GM12878 (cell line): ENCODE data around the gene PHOX2A. TPM values are rescaled to one million over a fixed set of nuclear protein-coding genes. Genes with fewer than 3 reads are reported as not detected.

Source experiments
- ATAC-seq: fragments of 200-7000 bp; cut with Tn5 transposase; 3 replicates; pipeline ENCODE4 v1.9.1; 2020; ENCODE audit warnings: mild to moderate bottlenecking, moderate library complexity
- BruUV-seq: library from RNA; stranded (reverse); fragments of 400-500 nt; replicated peaks from 2 replicates; lab custom pipeline; 2021; lab: Mats Ljungman, UMichigan
- CTCF ChIA-PET: fragments of 300-600 bp; sonication (Branson Sonifier 250); formaldehyde crosslinking; extraction: SDS; loops from one replicate; lab custom pipeline; 2021; ENCODE audit warnings: inconsistent platforms; lab: Yijun Ruan, JAX
- POLR2A ChIA-PET: fragments of 350-600 bp; formaldehyde crosslinking; extraction: SDS; loops from one replicate; lab custom pipeline; 2021; ENCODE audit warnings: inconsistent platforms; lab: Charles Lee
- RAD21 ChIA-PET: fragments of 300-600 bp; sonication (Branson Sonifier 250); formaldehyde crosslinking; loops from one replicate; lab custom pipeline; 2023; ENCODE audit warnings: antibody characterized with exemption; ENCODE audit not compliant: unreplicated experiment; lab: Charles Lee
- SMC1A ChIA-PET: fragments of 300-600 bp; sonication (Branson Sonifier 250); formaldehyde crosslinking; loops from one replicate; lab custom pipeline; 2023; ENCODE audit not compliant: unreplicated experiment, uncharacterized antibody; lab: Charles Lee
- DNase-seq: peaks from one replicate; pipeline ENCODE4 v3.0.0-alpha.2; 2011; ENCODE audit warnings: low read depth, low spot score
- FAIRE-seq: peaks from 3 replicates; lab custom pipeline; 2011; peaks lifted over from hg19 to GRCh38; lab: Jason Lieb, UNC
- H2AFZ ChIP-seq: 2 replicates; pipeline ENCODE4 v1.6.0; 2011; ENCODE audit warnings: low read depth, low read length, control low read depth; ENCODE audit not compliant: control insufficient read depth
- H3K27ac ChIP-seq: 2 replicates; pipeline ENCODE4 v1.5.1; 2011; ENCODE audit warnings: control low read depth; ENCODE audit not compliant: control insufficient read depth, insufficient read depth
- H3K27me3 ChIP-seq, 2 experiments: replicated peaks in 1 of 2; 2 replicates each; pipeline versions ENCODE4 v1.6.0 to v1.6.1; 2011; ENCODE audit warnings: low read length in 1 of 2; ENCODE audit not compliant: control insufficient read depth in 2 of 2, insufficient read depth in 2 of 2
- H3K36me3 ChIP-seq, 2 experiments: 2 replicates each; pipeline ENCODE4 v1.5.1; 2011; ENCODE audit warnings: low read length in 1 of 2; ENCODE audit not compliant: control insufficient read depth in 2 of 2, insufficient read depth in 2 of 2
- H3K4me1 ChIP-seq: 2 replicates; pipeline ENCODE4 v1.6.1; 2011; ENCODE audit warnings: mild to moderate bottlenecking, low read length, moderate library complexity, mixed read lengths; ENCODE audit not compliant: control insufficient read depth, insufficient read depth
- H3K4me2 ChIP-seq: 2 replicates; pipeline ENCODE4 v1.6.0; 2011; ENCODE audit warnings: control low read depth; ENCODE audit not compliant: control insufficient read depth, insufficient read depth
- H3K4me3 ChIP-seq: fragments of 200-600 bp; sonication (generic); 2 replicates; pipeline ENCODE4 v1.5.1; 2016
- H3K79me2 ChIP-seq: 2 replicates; pipeline ENCODE4 v1.6.0; 2011; ENCODE audit warnings: low read length; ENCODE audit not compliant: control insufficient read depth, insufficient read depth
- H3K9ac ChIP-seq: 2 replicates; pipeline ENCODE4 v1.8.0; 2011; ENCODE audit warnings: low read length, control low read depth, mixed read lengths; ENCODE audit not compliant: control insufficient read depth, insufficient read depth
- H3K9me3 ChIP-seq: replicated peaks from 3 replicates; pipeline ENCODE4 v1.5.1; 2011; ENCODE audit warnings: mild to moderate bottlenecking, low read length; ENCODE audit not compliant: control insufficient read depth, insufficient read depth
- H4K20me1 ChIP-seq: 2 replicates; pipeline ENCODE4 v1.6.0; 2011; ENCODE audit not compliant: control insufficient read depth, insufficient read depth
- BCLAF1 ChIP-seq: fragments of 450-650 bp; IDR thresholded peaks from 2 replicates; pipeline ENCODE4 v1.6.1; 2017; ENCODE audit warnings: antibody characterized with exemption, mild to moderate bottlenecking, moderate library complexity
- CTCF ChIP-seq, 3 experiments: IDR thresholded peaks in 2 of 3; conservative IDR thresholded peaks in 1 of 3; 2 replicates each; pipeline ENCODE4 v1.5.1; 2011; ENCODE audit warnings: low read depth in 3 of 3, low read length in 3 of 3, mild to moderate bottlenecking in 3 of 3, control low read depth in 2 of 3, moderate library complexity in 2 of 3, inconsistent platforms in 1 of 3, mixed read lengths in 1 of 3; ENCODE audit not compliant: control insufficient read depth in 2 of 3, insufficient read depth in 1 of 3; ENCODE audit errors: extremely low read depth in 1 of 3
- EP300 ChIP-seq, 2 experiments: fragments of 150-350 bp in 1 of 2; IDR thresholded peaks; 2 replicates each; pipeline ENCODE4 v1.6.1; 2011 to 2012; ENCODE audit warnings: low read depth in 2 of 2, low read length in 2 of 2, borderline replicate concordance in 1 of 2, improper control_type of control experiment in 1 of 2, inconsistent platforms in 1 of 2; ENCODE audit not compliant: control insufficient read depth in 1 of 2
- ESRRA ChIP-seq: IDR thresholded peaks from 2 replicates; pipeline ENCODE4 v1.6.1; 2012; ENCODE audit warnings: mild to moderate bottlenecking, low read length, improper control_type of control experiment
- IKZF1 ChIP-seq: fragments of 450-650 bp; conservative IDR thresholded peaks from 2 replicates; pipeline ENCODE4 v1.6.1; 2017; ENCODE audit warnings: antibody characterized with exemption, mild to moderate bottlenecking
- MYB ChIP-seq: fragments of 150-350 bp; IDR thresholded peaks from 2 replicates; pipeline ENCODE4 v1.6.1; 2014; ENCODE audit warnings: mild to moderate bottlenecking, low read depth, low read length, borderline replicate concordance
- YY1 ChIP-seq: IDR thresholded peaks from 2 replicates; pipeline ENCODE4 v1.6.1; 2011; ENCODE audit warnings: low read depth, mild to moderate bottlenecking, low read length
- ZBTB33 ChIP-seq: fragments of 450-650 bp; IDR thresholded peaks from 2 replicates; pipeline ENCODE4 v1.6.1; 2017; ENCODE audit warnings: mild to moderate bottlenecking
- ZNF217 ChIP-seq: fragments of 450-650 bp; IDR thresholded peaks from 2 replicates; pipeline ENCODE4 v1.6.1; 2017; ENCODE audit warnings: antibody characterized with exemption, mild to moderate bottlenecking
- WGBS: methylation state at CpG from one replicate; pipeline ENCODE4 v1.1.6; 2016; ENCODE audit warnings: low lambda C conversion rate; ENCODE audit not compliant: insufficient replicate concordance, insufficient coverage; ENCODE audit errors: missing lambda C conversion rate; 5-methylcytosine and 5-hydroxymethylcytosine counted together
- in situ Hi-C: fragments of 300-500 bp; cut with MboI; formaldehyde crosslinking; loops from 9 replicates; pipeline ENCODE4 v1.14.3; 2018; ENCODE audit warnings: mixed read lengths
- intact Hi-C: fragments of 100-400 bp; cut with micrococcal nuclease; formaldehyde crosslinking; loops from one replicate; pipeline ENCODE4 v1.14.2; 2022; ENCODE audit not compliant: unreplicated experiment
- polyA plus RNA-seq, 11 experiments: library from polyadenylated mRNA; depleted of rRNA in 4 of 11; unstranded in 6 of 11; stranded (reverse) in 5 of 11; fragments of >200 nt; fragmentation: Nextera tagmentation in 4 of 11; fragmentation: Illumina TruSeq in 1 of 11; extraction: Ambion mirVana in 4 of 11; extraction: Trizol in 1 of 11; gene quantifications; 1 replicate in 1 of 11; 2 replicates in 10 of 11; pipeline versions ENCODE4 v1.2.1 to v1.2.3, GENCODE V29; 2011 to 2016; ENCODE audit warnings: inconsistent platforms in 2 of 11, missing spikeins in 2 of 11, low read depth in 1 of 11
- total RNA-seq, 4 experiments: library from RNA; depleted of rRNA in 3 of 4; stranded (reverse); fragments of >200 nt in 3 of 4; fragmentation: Illumina TruSeq in 1 of 4; extraction: Trizol in 1 of 4; gene quantifications; 2 replicates each; pipeline versions ENCODE4 v1.2.1 to v1.2.3, GENCODE V29; 2013 to 2021

Gene PHOX2A
- total and polyA plus RNA-seq, 10 of the 15 experiments (the other 5 are each of a cell fraction or from before 2014, with no cell fraction given): not detected

- TF ChIP-seq EP300 (IDR thresholded peaks at IDR 0.05; ENCODE audit: borderline replicate concordance in 1 of 2, control insufficient read depth in 1 of 2, low read depth in 2 of 2, low read length in 2 of 2): no peak
- no peak for TF ChIP-seq ESRRA
- no peak for TF ChIP-seq YY1
- TF ChIP-seq, all 136 proteins: peak for 0
Observed at GRCh38 chr11:72265951-72266350, 22.0 kb upstream of the PHOX2A start (continued).

DNA sequence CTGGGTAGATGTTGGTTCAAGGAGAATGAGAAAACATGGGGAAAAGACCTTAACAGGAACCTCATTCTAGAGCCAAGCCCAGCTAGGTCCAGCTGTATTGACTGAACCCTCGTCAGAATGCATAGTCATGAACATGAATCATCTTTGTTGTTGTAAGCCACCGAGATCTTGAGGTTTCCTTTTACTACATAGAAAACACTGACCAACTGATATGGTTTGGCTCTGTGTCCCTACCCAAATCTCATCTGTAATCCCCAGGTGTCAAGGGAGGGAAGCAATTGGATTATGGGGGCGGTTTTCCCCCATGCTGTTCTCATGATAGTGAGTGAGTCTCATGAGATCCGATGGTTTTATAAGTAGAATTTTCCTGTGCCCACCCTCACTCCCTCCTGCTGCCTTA lies 19.4 kb upstream of the PHOX2A start:
- Histone ChIP-seq H4K20me1 (no peaks in the 10 kb centered on the region), H3K79me2 (no peaks in the 10 kb centered on the region), H2AFZ (no peak overlapping the region), H3K4me2 (no peak overlapping the region)
- intact Hi-C loops: no loop called here
- no peak for TF ChIP-seq CTCF (IDR thresholded peaks at IDR 0.05 in 2 of 3, conservative IDR thresholded peaks at IDR 0.05 in 1 of 3; ENCODE audit: control insufficient read depth in 2 of 3, extremely low read depth in 1 of 3, insufficient read depth in 1 of 3, low read depth in 3 of 3, low read length in 3 of 3)
- no peak for TF ChIP-seq IKZF1
- TF ChIP-seq ZNF217: no peak
- no peak for TF ChIP-seq BCLAF1
- TF ChIP-seq ZBTB33: no peak
- TF ChIP-seq MYB: no peak
- TF ChIP-seq, all 136 proteins: peak for 0
- ATAC-seq (no peak), FAIRE-seq (no peak), DNase-seq (no peak)
- H3K36me3 ChIP-seq: no peaks in the 10 kb centered on the region
- BruUV-seq: no TSS peak
- ChIA-PET RAD21 (no interaction called here), POLR2A (no interaction called here), CTCF (no interaction called here), SMC1A (interaction anchor here (0.7 kb wide), 1 partner anchor 274 kb away, joined by 3 read pairs; no protein-coding TSS in a partner anchor)
- no peak overlapping the region for H3K27ac ChIP-seq
- no peaks in the 10 kb centered on the region; the same call in 1 of the 2 replicates for H3K4me1 ChIP-seq
- H3K27me3 ChIP-seq: no peaks in the 10 kb centered on the region
- in situ Hi-C loops: no loop called here
- no peaks in the 10 kb centered on the region; the same call in 2 of the 3 replicates for H3K9me3 ChIP-seq
- WGBS: 26% methylated on average over 4 of the region's 4 CpGs
- no peak overlapping the region for H3K4me3 ChIP-seq
- no peak overlapping the region for H3K9ac ChIP-seq
